Neural cell (in vitro differentiated cells): ENCODE measurements around the gene DPP10. TPM values are rescaled to one million over a fixed set of nuclear protein-coding genes. Genes with fewer than 3 reads are reported as not detected.

Experiments used
- H2AFZ ChIP-seq: fragments of 200-600, 300-800 bp; sonication (generic), shearing (Covaris generic); 2 replicates; pipeline ENCODE4 v1.6.0; 2014; ENCODE audit warnings: low read depth, mild to moderate bottlenecking, antibody characterized with exemption, low read length, moderate library complexity
- H3F3A ChIP-seq: fragments of 200-600 bp; shearing (Covaris generic); 2 replicates; pipeline ENCODE4 v1.6.1; 2016; ENCODE audit warnings: mild to moderate bottlenecking, moderate library complexity, mixed read lengths, antibody characterized with exemption, low read length; ENCODE audit not compliant: insufficient read depth, poor library complexity, severe bottlenecking
- H3K27ac ChIP-seq: fragments of 200-600, 300-800 bp; sonication (generic), shearing (Covaris generic); 2 replicates; pipeline ENCODE4 v1.5.1; 2014; ENCODE audit warnings: mild to moderate bottlenecking, low read length, moderate library complexity
- H3K27me3 ChIP-seq: fragments of 300-800, 200-600 bp; sonication (generic), shearing (Covaris generic); 2 replicates; pipeline ENCODE4 v1.6.0; 2014; ENCODE audit warnings: mild to moderate bottlenecking, low read depth, low read length, moderate library complexity; ENCODE audit not compliant: insufficient read depth
- H3K36me3 ChIP-seq: fragments of 300-800, 200-600 bp; sonication (generic), shearing (Covaris generic); 2 replicates; pipeline ENCODE4 v1.5.1; 2014; ENCODE audit warnings: mild to moderate bottlenecking, antibody characterized with exemption, low read length, moderate library complexity; ENCODE audit not compliant: insufficient read depth
- H3K4me2 ChIP-seq: fragments of 300-800, 200-600 bp; sonication (generic), shearing (Covaris generic); 2 replicates; pipeline ENCODE4 v1.6.0; 2014; ENCODE audit warnings: mild to moderate bottlenecking, low read length
- H3K4me3 ChIP-seq: fragments of 300-800, 200-600 bp; sonication (generic), shearing (Covaris generic); 2 replicates; pipeline ENCODE4 v1.5.1; 2014; ENCODE audit warnings: mild to moderate bottlenecking, low read length, moderate library complexity
- H3K79me2 ChIP-seq: fragments of 200-600 bp; shearing (Covaris generic); replicated peaks from 2 replicates; pipeline ENCODE4 v1.6.0; 2014; ENCODE audit warnings: mild to moderate bottlenecking, low read length, moderate library complexity; ENCODE audit not compliant: insufficient read depth
- H3K9ac ChIP-seq: fragments of 300-800, 200-600 bp; sonication (generic), shearing (Covaris generic); 2 replicates; pipeline ENCODE4 v1.6.1; 2016; ENCODE audit warnings: mild to moderate bottlenecking, low read length, mixed read lengths
- H3K9me2 ChIP-seq: fragments of 200-600 bp; shearing (Covaris generic); 2 replicates; pipeline ENCODE4 v1.6.1; 2016; ENCODE audit warnings: mild to moderate bottlenecking, low read length, mixed read lengths; ENCODE audit not compliant: insufficient read depth
- H3K9me3 ChIP-seq: fragments of 200-600, 300-800 bp; sonication (generic), shearing (Covaris generic); 2 replicates; pipeline ENCODE4 v1.6.1; 2016; ENCODE audit warnings: mild to moderate bottlenecking, mixed run types, low read length, moderate library complexity, mixed read lengths
- H4K20me1 ChIP-seq: fragments of 200-600 bp; shearing (Covaris generic); 2 replicates; pipeline ENCODE4 v1.6.1; 2016; ENCODE audit warnings: mild to moderate bottlenecking, mixed run types; ENCODE audit not compliant: insufficient read depth
- CTCF ChIP-seq: fragments of 450-650 bp; IDR thresholded peaks from 2 replicates; pipeline ENCODE4 v1.5.1; 2014; ENCODE audit warnings: antibody characterized with exemption, mild to moderate bottlenecking, moderate library complexity; ENCODE audit not compliant: poor library complexity, severe bottlenecking
- EP300 ChIP-seq: fragments of 450-650 bp; conservative IDR thresholded peaks from 2 replicates; pipeline ENCODE4 v1.6.1; 2014; ENCODE audit warnings: antibody characterized with exemption, mild to moderate bottlenecking, moderate library complexity; ENCODE audit not compliant: poor library complexity, severe bottlenecking
- EZH2 ChIP-seq: fragments of 200-600, 300-800 bp; shearing (Covaris generic), sonication (generic); IDR thresholded peaks from 2 replicates; pipeline ENCODE4 v1.6.1; 2014; ENCODE audit warnings: antibody characterized with exemption, low read length, borderline replicate concordance, mild to moderate bottlenecking; ENCODE audit not compliant: insufficient read depth, poor library complexity, severe bottlenecking
- RAD21 ChIP-seq: fragments of 450-650 bp; conservative IDR thresholded peaks from 2 replicates; pipeline ENCODE4 v1.6.1; 2014; ENCODE audit warnings: antibody characterized with exemption, mild to moderate bottlenecking, moderate library complexity
- SMC3 ChIP-seq: fragments of 450-650 bp; conservative IDR thresholded peaks from 2 replicates; pipeline ENCODE4 v1.6.1; 2014; ENCODE audit warnings: antibody characterized with exemption, mild to moderate bottlenecking, moderate library complexity; ENCODE audit not compliant: poor library complexity
- TAF1 ChIP-seq: IDR thresholded peaks from 2 replicates; pipeline ENCODE4 v1.6.1; 2012; ENCODE audit warnings: low read depth
- polyA plus RNA-seq: library from polyadenylated mRNA; depleted of rRNA; stranded (reverse); fragments of >200 nt; gene quantifications from 2 replicates; pipeline ENCODE4 v1.2.3, GENCODE V29; 2014
- TF ChIP-seq, protein P1 (sequence below): IDR thresholded peaks from 2 replicates; pipeline ENCODE4 v1.6.1; 2012; ENCODE audit warnings: borderline replicate concordance

Gene DPP10
- polyA plus RNA-seq, 1 donor from 2014 or later: 13.9 TPM

DNA sequence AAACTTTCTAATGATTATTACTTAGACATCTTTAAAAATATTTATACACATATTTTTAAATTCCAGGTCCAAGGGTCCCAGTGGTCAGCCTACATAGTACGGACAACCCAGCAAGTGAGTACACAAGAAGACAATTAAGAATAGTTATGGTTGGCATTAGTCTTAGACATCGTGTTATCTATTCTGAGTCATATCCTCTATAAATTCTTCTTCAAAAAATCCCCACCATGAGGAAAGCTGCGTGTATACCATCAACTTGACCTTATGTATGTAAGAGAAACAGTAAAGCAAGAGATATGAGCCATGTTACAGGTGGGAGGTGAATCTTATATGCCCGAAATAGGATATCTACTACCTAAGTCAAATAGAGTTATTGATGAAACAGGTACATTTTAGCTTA is 1339.8 kb downstream of the DPP10 start:
- Histone ChIP-seq H3K79me2 (no peaks in the 10 kb centered on the region), H2AFZ (no peak overlapping the region), H3K9me3 (no peaks in the 10 kb centered on the region), H3K27me3 (no peaks in the 10 kb centered on the region), H3K36me3 (no peaks in the 10 kb centered on the region), H3K4me3 (no peak overlapping the region), H3K27ac (no peak overlapping the region), H3K9ac (no peak overlapping the region), H3K4me2 (no peak overlapping the region), H3K9me2 (no peaks in the 10 kb centered on the region), H3F3A (no peaks in the 10 kb centered on the region), H4K20me1 (no peaks in the 10 kb centered on the region)
- TF ChIP-seq SMC3 (no peak), EP300 (no peak), RAD21 (no peak), CTCF (no peak), TAF1 (no peak)
- TF ChIP-seq, protein P1, sequence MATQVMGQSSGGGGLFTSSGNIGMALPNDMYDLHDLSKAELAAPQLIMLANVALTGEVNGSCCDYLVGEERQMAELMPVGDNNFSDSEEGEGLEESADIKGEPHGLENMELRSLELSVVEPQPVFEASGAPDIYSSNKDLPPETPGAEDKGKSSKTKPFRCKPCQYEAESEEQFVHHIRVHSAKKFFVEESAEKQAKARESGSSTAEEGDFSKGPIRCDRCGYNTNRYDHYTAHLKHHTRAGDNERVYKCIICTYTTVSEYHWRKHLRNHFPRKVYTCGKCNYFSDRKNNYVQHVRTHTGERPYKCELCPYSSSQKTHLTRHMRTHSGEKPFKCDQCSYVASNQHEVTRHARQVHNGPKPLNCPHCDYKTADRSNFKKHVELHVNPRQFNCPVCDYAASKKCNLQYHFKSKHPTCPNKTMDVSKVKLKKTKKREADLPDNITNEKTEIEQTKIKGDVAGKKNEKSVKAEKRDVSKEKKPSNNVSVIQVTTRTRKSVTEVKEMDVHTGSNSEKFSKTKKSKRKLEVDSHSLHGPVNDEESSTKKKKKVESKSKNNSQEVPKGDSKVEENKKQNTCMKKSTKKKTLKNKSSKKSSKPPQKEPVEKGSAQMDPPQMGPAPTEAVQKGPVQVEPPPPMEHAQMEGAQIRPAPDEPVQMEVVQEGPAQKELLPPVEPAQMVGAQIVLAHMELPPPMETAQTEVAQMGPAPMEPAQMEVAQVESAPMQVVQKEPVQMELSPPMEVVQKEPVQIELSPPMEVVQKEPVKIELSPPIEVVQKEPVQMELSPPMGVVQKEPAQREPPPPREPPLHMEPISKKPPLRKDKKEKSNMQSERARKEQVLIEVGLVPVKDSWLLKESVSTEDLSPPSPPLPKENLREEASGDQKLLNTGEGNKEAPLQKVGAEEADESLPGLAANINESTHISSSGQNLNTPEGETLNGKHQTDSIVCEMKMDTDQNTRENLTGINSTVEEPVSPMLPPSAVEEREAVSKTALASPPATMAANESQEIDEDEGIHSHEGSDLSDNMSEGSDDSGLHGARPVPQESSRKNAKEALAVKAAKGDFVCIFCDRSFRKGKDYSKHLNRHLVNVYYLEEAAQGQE: no peak

DNA sequence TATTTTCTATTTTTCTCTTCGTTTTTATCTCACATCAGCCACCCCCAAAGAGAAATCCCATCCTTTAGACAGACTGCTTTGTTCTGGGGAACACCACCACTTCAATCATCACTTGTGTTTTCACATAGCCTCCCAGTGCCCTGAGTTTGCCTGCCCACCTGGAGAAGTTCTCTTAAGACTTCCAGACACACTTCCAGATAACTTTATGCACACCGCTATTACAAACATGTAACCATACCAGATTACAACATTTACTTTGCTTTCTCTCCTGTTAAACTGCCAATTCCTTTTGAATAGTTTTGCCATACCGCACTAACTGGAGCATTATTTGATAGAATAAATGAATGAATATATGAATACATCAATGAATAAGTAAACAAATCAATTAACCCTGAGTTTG is 1353.6 kb downstream of the DPP10 start:
- TF ChIP-seq EP300 (no peak), EZH2 (no peak), TAF1 (no peak)
- TF ChIP-seq, protein P1: no peak
- no peaks in the 10 kb centered on the region for H3K9me2 ChIP-seq
- no peaks in the 10 kb centered on the region for H4K20me1 ChIP-seq
- no peak overlapping the region for H3K9ac ChIP-seq
- H3K79me2 ChIP-seq: no peaks in the 10 kb centered on the region
- no peak overlapping the region for H3K4me2 ChIP-seq
- H3K36me3 ChIP-seq: no peaks in the 10 kb centered on the region
- H3K27ac ChIP-seq: no peak overlapping the region
- no peaks in the 10 kb centered on the region for H3K9me3 ChIP-seq
- no peaks in the 10 kb centered on the region for H3K27me3 ChIP-seq
- no peak overlapping the region for H2AFZ ChIP-seq
- no peak overlapping the region for H3K4me3 ChIP-seq
- no peaks in the 10 kb centered on the region for H3F3A ChIP-seq
